GM23338 (cell line): ENCODE data around the gene CFAP53.

Experiments
- CREB1 ChIP-seq: fragments of 250-450 bp; sonication (Bioruptor Pico); IDR thresholded peaks from 2 replicates; pipeline ENCODE4 v1.5.0; 2020; ENCODE audit warnings: low read depth, mild to moderate bottlenecking, moderate library complexity
- EZH2 ChIP-seq: fragments of 200-600 bp; sonication (generic); IDR thresholded peaks from one replicate; pipeline ENCODE4 v1.8.0; 2017; ENCODE audit warnings: antibody characterized with exemption, mild to moderate bottlenecking, low read depth; ENCODE audit not compliant: unreplicated experiment
- EZH2phosphoT487 ChIP-seq: fragments of 200-600 bp; sonication (generic); IDR thresholded peaks from one replicate; pipeline ENCODE4 v1.8.1; 2018; ENCODE audit warnings: antibody characterized with exemption; ENCODE audit not compliant: unreplicated experiment
- JUNB ChIP-seq: IDR thresholded peaks from one replicate; pipeline ENCODE4 v1.6.1; 2016; ENCODE audit warnings: antibody characterized with exemption; ENCODE audit not compliant: unreplicated experiment
- NANOG ChIP-seq: IDR thresholded peaks from 2 replicates; pipeline ENCODE4 v1.6.1; 2016; ENCODE audit warnings: antibody characterized with exemption, borderline replicate concordance
- POLR2AphosphoS5 ChIP-seq: IDR thresholded peaks from 2 replicates; pipeline ENCODE4 v1.6.1; 2016; ENCODE audit warnings: antibody characterized with exemption, low read depth
- STAT1 ChIP-seq: IDR thresholded peaks from one replicate; pipeline ENCODE4 v1.6.1; 2016; ENCODE audit warnings: antibody characterized with exemption; ENCODE audit not compliant: unreplicated experiment
- ZNF331 ChIP-seq: fragments of 250-450 bp; sonication (Bioruptor Pico); IDR thresholded peaks from 2 replicates; pipeline ENCODE4 v1.5.0; 2020; ENCODE audit warnings: low read depth, mild to moderate bottlenecking, moderate library complexity
- TF ChIP-seq, protein P1 (sequence below), 2 experiments: fragments of 200-600 bp in 1 of 2; sonication (generic) in 1 of 2; conservative IDR thresholded peaks; 2 replicates each; pipeline versions ENCODE4 v1.5.1 to v1.6.1; 2016 to 2017; ENCODE audit warnings: antibody characterized with exemption in 2 of 2, low read depth in 2 of 2, mild to moderate bottlenecking in 2 of 2, moderate library complexity in 1 of 2
- TF ChIP-seq, protein P2 (sequence below): IDR thresholded peaks from one replicate; pipeline ENCODE4 v1.6.1; 2018; ENCODE audit warnings: antibody characterized with exemption; ENCODE audit not compliant: unreplicated experiment
- TF ChIP-seq, protein P3 (sequence below): IDR thresholded peaks from 2 replicates; pipeline ENCODE4 v1.6.1; 2016; ENCODE audit warnings: antibody characterized with exemption

DNA sequence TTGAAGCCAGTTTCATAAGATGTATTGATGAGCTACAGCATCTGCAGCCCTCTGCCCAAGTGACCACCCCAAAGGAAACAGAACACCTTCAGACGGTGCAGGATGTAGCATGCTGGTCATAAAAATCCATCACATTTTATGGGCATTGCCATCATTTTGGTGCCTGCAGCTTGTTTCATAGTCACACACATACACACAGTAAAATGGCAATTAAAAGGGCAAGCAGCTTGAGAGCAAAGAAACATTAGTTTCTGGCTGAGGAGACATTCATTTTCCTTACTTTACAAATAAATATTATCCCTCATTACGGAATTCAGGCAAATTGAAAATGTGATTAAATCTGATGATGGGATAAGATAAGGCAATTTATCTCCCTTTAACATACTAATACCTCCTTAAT lies 84.7 kb downstream of the CFAP53 start:
- TF ChIP-seq EZH2phosphoT487 (no peak), EZH2 (no peak), POLR2AphosphoS5 (no peak), STAT1 (no peak), NANOG (no peak), ZNF331 (CRISPR knock-in tag) (no peak), JUNB (no peak), CREB1 (CRISPR knock-in tag) (no peak)
- TF ChIP-seq, protein P1, sequence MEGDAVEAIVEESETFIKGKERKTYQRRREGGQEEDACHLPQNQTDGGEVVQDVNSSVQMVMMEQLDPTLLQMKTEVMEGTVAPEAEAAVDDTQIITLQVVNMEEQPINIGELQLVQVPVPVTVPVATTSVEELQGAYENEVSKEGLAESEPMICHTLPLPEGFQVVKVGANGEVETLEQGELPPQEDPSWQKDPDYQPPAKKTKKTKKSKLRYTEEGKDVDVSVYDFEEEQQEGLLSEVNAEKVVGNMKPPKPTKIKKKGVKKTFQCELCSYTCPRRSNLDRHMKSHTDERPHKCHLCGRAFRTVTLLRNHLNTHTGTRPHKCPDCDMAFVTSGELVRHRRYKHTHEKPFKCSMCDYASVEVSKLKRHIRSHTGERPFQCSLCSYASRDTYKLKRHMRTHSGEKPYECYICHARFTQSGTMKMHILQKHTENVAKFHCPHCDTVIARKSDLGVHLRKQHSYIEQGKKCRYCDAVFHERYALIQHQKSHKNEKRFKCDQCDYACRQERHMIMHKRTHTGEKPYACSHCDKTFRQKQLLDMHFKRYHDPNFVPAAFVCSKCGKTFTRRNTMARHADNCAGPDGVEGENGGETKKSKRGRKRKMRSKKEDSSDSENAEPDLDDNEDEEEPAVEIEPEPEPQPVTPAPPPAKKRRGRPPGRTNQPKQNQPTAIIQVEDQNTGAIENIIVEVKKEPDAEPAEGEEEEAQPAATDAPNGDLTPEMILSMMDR (conservative IDR thresholded peaks at IDR 0.05; ENCODE audit: low read depth in 2 of 2): no peak
- TF ChIP-seq, protein P2, sequence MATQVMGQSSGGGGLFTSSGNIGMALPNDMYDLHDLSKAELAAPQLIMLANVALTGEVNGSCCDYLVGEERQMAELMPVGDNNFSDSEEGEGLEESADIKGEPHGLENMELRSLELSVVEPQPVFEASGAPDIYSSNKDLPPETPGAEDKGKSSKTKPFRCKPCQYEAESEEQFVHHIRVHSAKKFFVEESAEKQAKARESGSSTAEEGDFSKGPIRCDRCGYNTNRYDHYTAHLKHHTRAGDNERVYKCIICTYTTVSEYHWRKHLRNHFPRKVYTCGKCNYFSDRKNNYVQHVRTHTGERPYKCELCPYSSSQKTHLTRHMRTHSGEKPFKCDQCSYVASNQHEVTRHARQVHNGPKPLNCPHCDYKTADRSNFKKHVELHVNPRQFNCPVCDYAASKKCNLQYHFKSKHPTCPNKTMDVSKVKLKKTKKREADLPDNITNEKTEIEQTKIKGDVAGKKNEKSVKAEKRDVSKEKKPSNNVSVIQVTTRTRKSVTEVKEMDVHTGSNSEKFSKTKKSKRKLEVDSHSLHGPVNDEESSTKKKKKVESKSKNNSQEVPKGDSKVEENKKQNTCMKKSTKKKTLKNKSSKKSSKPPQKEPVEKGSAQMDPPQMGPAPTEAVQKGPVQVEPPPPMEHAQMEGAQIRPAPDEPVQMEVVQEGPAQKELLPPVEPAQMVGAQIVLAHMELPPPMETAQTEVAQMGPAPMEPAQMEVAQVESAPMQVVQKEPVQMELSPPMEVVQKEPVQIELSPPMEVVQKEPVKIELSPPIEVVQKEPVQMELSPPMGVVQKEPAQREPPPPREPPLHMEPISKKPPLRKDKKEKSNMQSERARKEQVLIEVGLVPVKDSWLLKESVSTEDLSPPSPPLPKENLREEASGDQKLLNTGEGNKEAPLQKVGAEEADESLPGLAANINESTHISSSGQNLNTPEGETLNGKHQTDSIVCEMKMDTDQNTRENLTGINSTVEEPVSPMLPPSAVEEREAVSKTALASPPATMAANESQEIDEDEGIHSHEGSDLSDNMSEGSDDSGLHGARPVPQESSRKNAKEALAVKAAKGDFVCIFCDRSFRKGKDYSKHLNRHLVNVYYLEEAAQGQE: no peak
- TF ChIP-seq, protein P3, sequence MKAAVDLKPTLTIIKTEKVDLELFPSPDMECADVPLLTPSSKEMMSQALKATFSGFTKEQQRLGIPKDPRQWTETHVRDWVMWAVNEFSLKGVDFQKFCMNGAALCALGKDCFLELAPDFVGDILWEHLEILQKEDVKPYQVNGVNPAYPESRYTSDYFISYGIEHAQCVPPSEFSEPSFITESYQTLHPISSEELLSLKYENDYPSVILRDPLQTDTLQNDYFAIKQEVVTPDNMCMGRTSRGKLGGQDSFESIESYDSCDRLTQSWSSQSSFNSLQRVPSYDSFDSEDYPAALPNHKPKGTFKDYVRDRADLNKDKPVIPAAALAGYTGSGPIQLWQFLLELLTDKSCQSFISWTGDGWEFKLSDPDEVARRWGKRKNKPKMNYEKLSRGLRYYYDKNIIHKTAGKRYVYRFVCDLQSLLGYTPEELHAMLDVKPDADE: no peak
